ENCODE results near the gene MYRF.

MYRF gene

GRCh38 chr11:61778920-61779650 lies 26.6 kb downstream of the MYRF start:
- no peak for DNase-seq

- DNase-seq: no peak
Observed at GRCh38 chr11:61779666-61780525, 27.5 kb downstream of the MYRF start.

- no peak for DNase-seq
Observed at GRCh38 chr11:61780581-61781162, 28.2 kb downstream of the MYRF start.

- DNase-seq: no peak
Observed at GRCh38 chr11:61781585-61781984, 29.1 kb downstream of the MYRF start.

GRCh38 chr11:61782299-61782698 lies 29.9 kb downstream of the MYRF start:
- DNase-seq: no peak

- DNase-seq: no peak
Observed at GRCh38 chr11:61782841-61783240, 30.4 kb downstream of the MYRF start.

- no peak for DNase-seq
Observed at GRCh38 chr11:61783717-61784505, 31.5 kb downstream of the MYRF start.

- DNase-seq: no peak
Observed at GRCh38 chr11:61784506-61784805, 32.0 kb downstream of the MYRF start.

GRCh38 chr11:61785837-61786402 lies 33.5 kb downstream of the MYRF start:
- no peak for DNase-seq

GRCh38 chr11:61787928-61788491 lies 35.6 kb downstream of the MYRF start:
- DNase-seq: peak; percentile 71

- peak; percentile 79 for DNase-seq
Observed at GRCh38 chr11:61791737-61792309, 39.4 kb downstream of the MYRF start.

- DNase-seq: peak; percentile 96
Observed at GRCh38 chr11:61792310-61793082, 40.1 kb downstream of the MYRF start, which contains the start of the genes FEN1 and TMEM258. Gene FEN1 (plus strand): TSS chr11:61792911. CDS start chr11:61795362, 2,451 bp downstream. Gene TMEM258 (minus strand): TSS chr11:61792599. CDS start chr11:61792558, 41 bp downstream.

GRCh38 chr11:61793083-61793828 lies 40.8 kb downstream of the MYRF start:
- no peak for DNase-seq

- no peak for DNase-seq
Observed at GRCh38 chr11:61793829-61794204, 41.4 kb downstream of the MYRF start.

GRCh38 chr11:61794579-61794978 lies 42.1 kb downstream of the MYRF start:
- no peak for DNase-seq

GRCh38 chr11:61795459-61795858 lies 43.0 kb downstream of the MYRF start:
- no peak for DNase-seq

- DNase-seq: no peak
Observed at GRCh38 chr11:61795876-61796526, 43.6 kb downstream of the MYRF start.

GRCh38 chr11:61797263-61797944 lies 45.0 kb downstream of the MYRF start:
- DNase-seq: peak; percentile 89

GRCh38 chr11:61799665-61800284 lies 47.3 kb downstream of the MYRF start:
- DNase-seq: no peak

All from hematopoietic multipotent progenitor cell treated with erythropoietin and hydrocortisone succinate and interleukin-3 and kit ligand, for 8 days (in vitro differentiated cells).